ENCODE results near the gene CRIM1.

CRIM1 gene

DNA sequence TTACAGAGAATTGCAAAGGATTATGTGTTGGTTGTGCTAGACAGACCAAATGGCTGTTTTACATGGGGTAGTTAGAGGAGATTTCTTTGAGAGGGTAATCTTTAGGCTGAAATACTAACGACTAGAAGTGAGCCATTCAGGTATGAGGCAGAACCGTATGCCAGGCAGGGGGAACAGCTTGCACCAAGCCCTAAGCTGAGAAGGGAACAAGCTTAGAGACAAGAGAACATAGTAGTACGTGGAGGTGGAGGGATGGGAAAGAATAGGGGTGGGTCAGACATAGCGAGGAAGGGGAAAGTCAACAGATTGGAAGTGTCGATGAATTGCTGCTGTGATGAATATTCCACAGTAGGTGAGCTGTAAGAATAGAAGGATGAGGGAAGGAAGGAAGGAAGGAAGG lies 20.0 kb upstream of the CRIM1 start:
- H3K27me3 ChIP-seq (ENCODE audit: insufficient read depth, low read length, poor library complexity, severe bottlenecking) = no peaks in the 10 kb centered on the region
- H3K4me1 ChIP-seq (ENCODE audit: insufficient read depth, low read length, poor library complexity, severe bottlenecking) = no peaks in the 10 kb centered on the region
- no peak overlapping the region for H3K9ac ChIP-seq (ENCODE audit: low read depth, low read length, poor library complexity, severe bottlenecking)
- no peaks in the 10 kb centered on the region for H3K9me2 ChIP-seq (replicated peaks; ENCODE audit: low read depth, low read length)
- H3K4me2 ChIP-seq (ENCODE audit: low read depth, low read length, poor library complexity, severe bottlenecking) = no peak overlapping the region
- no peak overlapping the region for H3K4me3 ChIP-seq (ENCODE audit: low read length, poor library complexity, severe bottlenecking)
- H3K79me2 ChIP-seq (ENCODE audit: insufficient read depth, low read length) = no peaks in the 10 kb centered on the region
- no peaks in the 10 kb centered on the region for H4K20me1 ChIP-seq (ENCODE audit: insufficient read depth, low read length, poor library complexity, severe bottlenecking)
- TF ChIP-seq EZH2phosphoT487 (IDR thresholded peaks at IDR 0.05; ENCODE audit: borderline replicate concordance) = no peak
- TF ChIP-seq, protein P1, sequence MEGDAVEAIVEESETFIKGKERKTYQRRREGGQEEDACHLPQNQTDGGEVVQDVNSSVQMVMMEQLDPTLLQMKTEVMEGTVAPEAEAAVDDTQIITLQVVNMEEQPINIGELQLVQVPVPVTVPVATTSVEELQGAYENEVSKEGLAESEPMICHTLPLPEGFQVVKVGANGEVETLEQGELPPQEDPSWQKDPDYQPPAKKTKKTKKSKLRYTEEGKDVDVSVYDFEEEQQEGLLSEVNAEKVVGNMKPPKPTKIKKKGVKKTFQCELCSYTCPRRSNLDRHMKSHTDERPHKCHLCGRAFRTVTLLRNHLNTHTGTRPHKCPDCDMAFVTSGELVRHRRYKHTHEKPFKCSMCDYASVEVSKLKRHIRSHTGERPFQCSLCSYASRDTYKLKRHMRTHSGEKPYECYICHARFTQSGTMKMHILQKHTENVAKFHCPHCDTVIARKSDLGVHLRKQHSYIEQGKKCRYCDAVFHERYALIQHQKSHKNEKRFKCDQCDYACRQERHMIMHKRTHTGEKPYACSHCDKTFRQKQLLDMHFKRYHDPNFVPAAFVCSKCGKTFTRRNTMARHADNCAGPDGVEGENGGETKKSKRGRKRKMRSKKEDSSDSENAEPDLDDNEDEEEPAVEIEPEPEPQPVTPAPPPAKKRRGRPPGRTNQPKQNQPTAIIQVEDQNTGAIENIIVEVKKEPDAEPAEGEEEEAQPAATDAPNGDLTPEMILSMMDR (conservative IDR thresholded peaks at IDR 0.05; ENCODE audit: low read length) = no peak
- H3F3A ChIP-seq (ENCODE audit: low read depth) = no peaks in the 10 kb centered on the region
- H3K9me3 ChIP-seq (ENCODE audit: insufficient read depth, low read depth, low read length) = no peaks in the 10 kb centered on the region
- H3K36me3 ChIP-seq (ENCODE audit: insufficient read depth, low read length) = no peaks in the 10 kb centered on the region
- H2AFZ ChIP-seq (ENCODE audit: low read length) = no peak overlapping the region

DNA sequence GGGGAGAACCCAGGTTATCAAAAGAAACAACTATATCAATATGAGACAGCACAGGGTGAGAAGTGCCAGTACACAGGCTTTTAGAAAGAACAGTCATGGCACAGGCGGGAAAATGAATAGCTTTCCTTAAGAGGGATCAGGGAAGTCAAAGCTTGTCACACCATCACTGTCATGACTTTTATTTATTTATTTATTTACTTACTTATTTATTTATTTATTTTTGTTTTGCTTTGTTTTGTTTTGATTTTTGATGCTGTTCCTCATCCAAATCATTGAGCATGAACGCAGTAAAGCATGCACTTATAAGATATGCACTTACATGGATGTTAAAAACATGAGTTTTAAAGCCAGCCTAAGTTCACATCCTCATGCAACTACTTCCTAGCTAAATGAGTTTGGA lies 19.3 kb upstream of the CRIM1 start:
- Histone ChIP-seq H3K9ac (ENCODE audit: low read depth, low read length, poor library complexity, severe bottlenecking) (no peak overlapping the region), H3K4me1 (ENCODE audit: insufficient read depth, low read length, poor library complexity, severe bottlenecking) (no peaks in the 10 kb centered on the region), H3K4me2 (ENCODE audit: low read depth, low read length, poor library complexity, severe bottlenecking) (no peak overlapping the region), H3K9me3 (ENCODE audit: insufficient read depth, low read depth, low read length) (no peaks in the 10 kb centered on the region), H3K9me2 (replicated peaks; ENCODE audit: low read depth, low read length) (no peaks in the 10 kb centered on the region), H3K79me2 (ENCODE audit: insufficient read depth, low read length) (no peaks in the 10 kb centered on the region), H2AFZ (ENCODE audit: low read length) (no peak overlapping the region), H3K27me3 (ENCODE audit: insufficient read depth, low read length, poor library complexity, severe bottlenecking) (no peaks in the 10 kb centered on the region), H4K20me1 (ENCODE audit: insufficient read depth, low read length, poor library complexity, severe bottlenecking) (no peaks in the 10 kb centered on the region), H3F3A (ENCODE audit: low read depth) (no peaks in the 10 kb centered on the region), H3K36me3 (ENCODE audit: insufficient read depth, low read length) (no peaks in the 10 kb centered on the region), H3K4me3 (ENCODE audit: low read length, poor library complexity, severe bottlenecking) (no peak overlapping the region)
- no peak for TF ChIP-seq EZH2phosphoT487 (IDR thresholded peaks at IDR 0.05; ENCODE audit: borderline replicate concordance)
- TF ChIP-seq, protein P1 (conservative IDR thresholded peaks at IDR 0.05; ENCODE audit: low read length) = no peak

DNA sequence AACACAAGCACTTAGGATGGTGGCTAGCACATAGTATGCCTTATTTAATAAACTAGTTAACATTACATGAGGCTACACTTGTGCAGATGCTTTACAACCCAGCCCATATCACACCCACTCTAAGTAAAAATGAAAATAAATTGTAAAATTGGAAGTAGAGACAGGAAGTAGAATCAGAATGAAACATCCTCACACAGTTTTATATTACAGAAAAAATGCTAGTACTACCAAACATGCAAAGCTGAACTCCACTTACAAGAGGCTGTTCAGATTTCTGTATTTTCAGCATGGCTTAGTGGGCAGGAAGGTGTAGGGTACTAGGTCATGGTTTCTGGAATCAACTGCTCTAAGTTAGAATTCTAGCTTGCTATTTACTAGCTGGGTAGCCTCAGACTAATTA lies 18.2 kb upstream of the CRIM1 start:
- H3K79me2 ChIP-seq (ENCODE audit: insufficient read depth, low read length) = no peaks in the 10 kb centered on the region
- H3K9me3 ChIP-seq (ENCODE audit: insufficient read depth, low read depth, low read length) = no peaks in the 10 kb centered on the region
- H3K4me1 ChIP-seq (ENCODE audit: insufficient read depth, low read length, poor library complexity, severe bottlenecking) = no peaks in the 10 kb centered on the region
- no peak overlapping the region for H3K9ac ChIP-seq (ENCODE audit: low read depth, low read length, poor library complexity, severe bottlenecking)
- TF ChIP-seq EZH2phosphoT487 (IDR thresholded peaks at IDR 0.05; ENCODE audit: borderline replicate concordance) = no peak
- H3F3A ChIP-seq (ENCODE audit: low read depth) = no peaks in the 10 kb centered on the region
- H4K20me1 ChIP-seq (ENCODE audit: insufficient read depth, low read length, poor library complexity, severe bottlenecking) = no peaks in the 10 kb centered on the region
- no peaks in the 10 kb centered on the region for H3K9me2 ChIP-seq (replicated peaks; ENCODE audit: low read depth, low read length)
- H3K27me3 ChIP-seq (ENCODE audit: insufficient read depth, low read length, poor library complexity, severe bottlenecking) = no peaks in the 10 kb centered on the region
- no peaks in the 10 kb centered on the region for H3K36me3 ChIP-seq (ENCODE audit: insufficient read depth, low read length)
- H3K4me2 ChIP-seq (ENCODE audit: low read depth, low read length, poor library complexity, severe bottlenecking) = no peak overlapping the region
- H3K4me3 ChIP-seq (ENCODE audit: low read length, poor library complexity, severe bottlenecking) = no peak overlapping the region
- no peak overlapping the region; the same call in 1 of the 2 replicates for H2AFZ ChIP-seq (ENCODE audit: low read length)

DNA sequence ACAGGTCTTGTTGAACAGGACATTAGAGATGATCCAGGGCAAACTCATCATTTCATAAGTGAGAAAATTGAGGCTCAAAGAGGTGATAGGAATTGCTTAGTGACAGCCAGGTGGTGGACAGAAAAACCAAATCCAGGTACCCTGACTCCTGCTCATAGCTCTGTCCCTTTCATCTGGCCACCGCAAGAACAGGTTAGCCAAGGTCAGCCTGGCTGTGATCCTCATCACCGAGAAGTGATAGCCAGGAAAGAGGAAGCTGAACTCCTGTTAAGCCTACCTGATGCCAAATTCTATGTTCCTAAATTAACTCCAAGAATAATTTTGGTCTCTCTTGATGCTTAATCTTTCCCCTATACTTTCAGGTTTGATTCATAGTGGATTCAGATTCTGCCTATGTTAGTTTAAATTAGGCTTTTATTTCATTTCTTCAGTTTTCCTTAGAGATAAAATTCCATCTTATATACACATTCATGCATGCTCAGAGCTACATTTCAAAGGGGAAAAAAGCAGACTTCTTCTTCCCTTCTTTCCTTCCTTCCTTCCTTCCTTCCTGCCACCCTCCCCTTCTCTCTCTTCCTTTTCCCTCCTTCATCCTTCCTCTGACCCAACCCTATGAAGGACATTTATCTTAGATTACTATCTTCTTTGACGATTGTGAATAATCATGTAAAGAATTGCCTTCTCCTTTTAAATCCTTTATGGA lies 17.3 kb upstream of the CRIM1 start:
- Histone ChIP-seq H3K79me2 (ENCODE audit: insufficient read depth, low read length) (no peaks in the 10 kb centered on the region), H3K36me3 (ENCODE audit: insufficient read depth, low read length) (no peaks in the 10 kb centered on the region), H3F3A (ENCODE audit: low read depth) (no peaks in the 10 kb centered on the region), H3K4me3 (ENCODE audit: low read length, poor library complexity, severe bottlenecking) (no peak overlapping the region), H3K27me3 (ENCODE audit: insufficient read depth, low read length, poor library complexity, severe bottlenecking) (no peaks in the 10 kb centered on the region), H4K20me1 (ENCODE audit: insufficient read depth, low read length, poor library complexity, severe bottlenecking) (no peaks in the 10 kb centered on the region), H2AFZ (ENCODE audit: low read length) (no peak overlapping the region), H3K9me2 (replicated peaks; ENCODE audit: low read depth, low read length) (no peaks in the 10 kb centered on the region), H3K4me1 (ENCODE audit: insufficient read depth, low read length, poor library complexity, severe bottlenecking) (no peaks in the 10 kb centered on the region), H3K9me3 (ENCODE audit: insufficient read depth, low read depth, low read length) (no peaks in the 10 kb centered on the region), H3K4me2 (ENCODE audit: low read depth, low read length, poor library complexity, severe bottlenecking) (no peak overlapping the region), H3K9ac (ENCODE audit: low read depth, low read length, poor library complexity, severe bottlenecking) (no peak overlapping the region)
- TF ChIP-seq, protein P1 (conservative IDR thresholded peaks at IDR 0.05; ENCODE audit: low read length) = no peak
- TF ChIP-seq EZH2phosphoT487 (IDR thresholded peaks at IDR 0.05; ENCODE audit: borderline replicate concordance) = no peak

Data from Loucy (cell line).